T-cell (primary cell): Measurements from ENCODE around the gene FBXO47. TPM values are rescaled to one million over a fixed set of nuclear protein-coding genes. Genes with fewer than 3 reads are reported as not detected.

Source experiments
- ATAC-seq, 4 experiments: fragments of 200-7000 bp in 3 of 4; fragments of 150-1000 bp in 1 of 4; cut with Tn5 transposase; replicated peaks in 1 of 4; 1 replicate in 3 of 4; 2 replicates in 1 of 4; pipeline ENCODE4 v1.10.0; 2021; ENCODE audit warnings: moderate library complexity in 3 of 4, mild to moderate bottlenecking in 2 of 4, moderate number of reproducible peaks in 1 of 4
- CTCF ChIA-PET, 2 donors: fragments of 300-600 bp; sonication (Branson Sonifier 250); formaldehyde crosslinking; loops; one replicate each; lab custom pipeline; 2022; ENCODE audit warnings: antibody characterized with exemption in 2 of 2; lab: Charles Lee
- POLR2A ChIA-PET, 2 donors: fragments of 300-600 bp; sonication (Branson Sonifier 250); formaldehyde crosslinking; loops; one replicate each; lab custom pipeline; 2022; ENCODE audit warnings: antibody characterized with exemption in 2 of 2; lab: Charles Lee
- DNase-seq, 35 experiments: peaks; one replicate each; pipeline versions ENCODE4 v3.0.0 to v3.0.0-alpha.2; 2013 to 2023
- H3K27ac ChIP-seq: one replicate; pipeline ENCODE4 v1.5.1; 2013; ENCODE audit warnings: low read length
- H3K27me3 ChIP-seq, 2 experiments: replicated peaks in 1 of 2; 1 replicate in 1 of 2; 2 replicates in 1 of 2; pipeline versions ENCODE4 v1.6.1 to v1.7.0; 2013; ENCODE audit warnings: low read length in 1 of 2, mixed read lengths in 1 of 2; ENCODE audit not compliant: control insufficient read depth in 2 of 2, insufficient read depth in 2 of 2; ENCODE audit errors: extremely low read depth in 1 of 2
- H3K36me3 ChIP-seq, 2 donors: 1 replicate in 1 of 2; 2 replicates in 1 of 2; pipeline versions ENCODE4 v1.6.1 to v1.7.0; 2013; ENCODE audit warnings: low read length in 1 of 2; ENCODE audit not compliant: control insufficient read depth in 2 of 2, insufficient read depth in 1 of 2; ENCODE audit errors: extremely low read depth in 1 of 2
- H3K4me1 ChIP-seq, 2 experiments: 1 replicate in 1 of 2; 2 replicates in 1 of 2; pipeline versions ENCODE4 v1.6.1 to v1.7.0; 2013; ENCODE audit warnings: low read length in 2 of 2, mixed read lengths in 1 of 2; ENCODE audit not compliant: insufficient read depth in 2 of 2, control insufficient read depth in 1 of 2; ENCODE audit errors: extremely low read depth in 1 of 2
- H3K4me3 ChIP-seq, 2 donors: 1 replicate in 1 of 2; 2 replicates in 1 of 2; pipeline versions ENCODE4 v1.5.1 to v1.7.0; 2013; ENCODE audit warnings: mild to moderate bottlenecking in 2 of 2, low read length in 1 of 2, moderate library complexity in 1 of 2; ENCODE audit not compliant: control insufficient read depth in 1 of 2; ENCODE audit errors: extremely low read depth in 1 of 2
- H3K9me3 ChIP-seq: 2 replicates; pipeline ENCODE4 v1.7.0; 2013
- H3K27ac Mint-ChIP-seq, 2 donors: one replicate each; pipeline ENCODE4 v1.8.0; 2020 to 2021; ENCODE audit warnings: mild to moderate bottlenecking in 2 of 2, mixed read lengths in 2 of 2
- H3K27me3 Mint-ChIP-seq, 2 donors: one replicate each; pipeline ENCODE4 v1.8.0; 2021 to 2022; ENCODE audit warnings: mixed read lengths in 2 of 2
- H3K36me3 Mint-ChIP-seq: one replicate; pipeline ENCODE4 v1.8.0; 2021; ENCODE audit warnings: mixed read lengths
- H3K4me1 Mint-ChIP-seq, 3 donors: one replicate each; pipeline ENCODE4 v1.8.0; 2020 to 2022; ENCODE audit warnings: mixed read lengths in 3 of 3, mild to moderate bottlenecking in 1 of 3
- H3K4me3 Mint-ChIP-seq, 3 donors: one replicate each; pipeline ENCODE4 v1.8.0; 2020 to 2022; ENCODE audit warnings: mild to moderate bottlenecking in 3 of 3, mixed read lengths in 3 of 3, moderate library complexity in 3 of 3
- H3K9me3 Mint-ChIP-seq, 3 donors: one replicate each; pipeline ENCODE4 v1.8.0; 2020 to 2022; ENCODE audit warnings: mixed read lengths in 3 of 3
- WGBS: methylation state at CpG from one replicate; pipeline ENCODE4 v1.1.5; 2013; ENCODE audit warnings: missing lambda C conversion rate; ENCODE audit not compliant: insufficient coverage; 5-methylcytosine and 5-hydroxymethylcytosine counted together
- total RNA-seq, 35 experiments: library from RNA in 6 of 35; stranded (reverse) in 6 of 35; fragments of 120-200 nt in 1 of 35; gene quantifications; one replicate each; pipeline versions ENCODE4 v1.2.1 to v1.2.4 and lab custom pipeline; 2013 to 2026

The FBXO47 gene
- total RNA-seq, 5 donors from 2014 or later (not counting 1 experiment from before 2014, with no cell fraction given), result not detected

DNA sequence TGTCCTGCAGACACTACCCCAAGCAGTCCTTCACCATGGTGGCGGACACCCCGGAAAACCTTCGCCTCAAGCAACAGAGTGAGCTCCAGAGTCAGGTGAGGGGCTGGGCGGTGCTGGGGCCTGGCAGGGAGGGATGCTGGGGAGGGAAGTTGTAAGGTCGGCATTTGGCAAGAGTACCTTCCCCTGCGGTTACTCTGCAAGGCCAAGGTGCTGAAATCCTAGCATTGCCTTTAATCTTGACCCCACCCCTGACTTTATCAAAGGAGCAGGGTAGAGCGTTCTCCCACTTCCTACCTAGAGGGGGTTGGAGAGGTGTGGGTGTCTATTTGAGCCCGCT, 76.8 kb downstream of the FBXO47 start:
- H3K27me3 ChIP-seq, result no peaks in the 10 kb centered on the region
- no peaks in the 10 kb centered on the region for H3K9me3 Mint-ChIP-seq
- H3K4me1 ChIP-seq, result peaks cover 67 to 94% of the 10 kb centered on the region in 2 experiments
- DNase-seq, result peak in 3 of 35 experiments; percentile 22 to 44 (median 26)
- no peaks in the 10 kb centered on the region for H3K27me3 Mint-ChIP-seq
- H3K4me1 Mint-ChIP-seq, result peaks cover 82 to 92% (median 88%) of the 10 kb centered on the region in 3 donors
- no peaks in the 10 kb centered on the region for H3K9me3 ChIP-seq
- peak overlapping the region in 1 of 3 donors; percentile 75 for H3K4me3 Mint-ChIP-seq
- H3K36me3 Mint-ChIP-seq, result peaks cover 28% of the 10 kb centered on the region
- WGBS, result no CpG with 5 or more reads among the region's 8 CpGs
- peak; percentile 20 to 48 (median 33) for ATAC-seq
- ChIA-PET CTCF (interaction anchor here in 1 of 2 donors (0.6 kb wide), 1 partner anchor 273 kb away, joined by 10 read pairs; no protein-coding TSS in a partner anchor), POLR2A (interaction anchor here in 1 of 2 donors (0.6 kb wide), 1 partner anchor 147 kb away, joined by 3 read pairs; no protein-coding TSS in a partner anchor)
- H3K27ac ChIP-seq, result peak overlapping the region; percentile 42
- peak overlapping the region; percentile 90 to 93 for H3K27ac Mint-ChIP-seq
- H3K36me3 ChIP-seq, result peaks cover 20 to 64% of the 10 kb centered on the region in 2 donors
- no peak overlapping the region for H3K4me3 ChIP-seq

DNA sequence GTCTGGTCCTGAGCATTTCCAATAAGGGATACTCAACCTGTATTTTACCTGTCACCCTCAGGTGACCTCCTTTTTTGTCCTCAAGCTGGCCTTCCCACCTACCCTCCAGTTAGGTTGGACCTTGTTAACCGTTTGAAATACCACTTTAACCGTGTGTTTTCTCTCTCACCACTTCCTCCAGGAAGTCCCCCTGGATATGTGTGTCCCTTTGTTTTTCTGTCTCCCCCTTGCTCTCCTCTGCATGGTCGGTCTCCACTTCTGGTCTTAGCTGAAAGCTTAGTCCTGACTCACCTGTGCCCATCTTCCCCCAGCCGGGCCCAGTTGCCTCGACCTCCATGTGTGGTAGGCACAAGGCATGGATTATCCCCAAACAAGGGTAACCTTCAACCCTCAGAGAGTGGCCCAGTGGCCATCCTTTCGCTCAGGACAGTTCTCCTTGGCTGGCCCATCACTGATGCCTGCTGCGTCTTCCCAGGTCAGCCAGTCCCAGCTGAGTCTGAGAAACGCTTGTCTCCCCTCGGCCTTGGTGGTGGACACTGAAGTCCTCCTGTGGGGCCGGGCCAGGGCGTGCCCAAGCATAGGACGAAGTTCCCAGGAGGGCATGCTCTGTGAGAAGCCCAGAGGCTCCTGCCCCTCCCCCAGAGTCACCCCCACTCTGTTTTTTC, 77.3 kb downstream of the FBXO47 start:
- POLR2A ChIA-PET, result interaction anchor here in 1 of 2 donors (0.6 kb wide), 1 partner anchor 147 kb away, joined by 3 read pairs; no protein-coding TSS in a partner anchor
- CTCF ChIA-PET, result interaction anchor here in 1 of 2 donors (0.6 kb wide), 1 partner anchor 19 kb away, joined by 3 read pairs; no protein-coding TSS in a partner anchor
- Mint-ChIP-seq H3K4me1 (peaks cover 87 to 97% (median 92%) of the 10 kb centered on the region in 3 donors), H3K9me3 (no peaks in the 10 kb centered on the region), H3K27me3 (no peaks in the 10 kb centered on the region), H3K27ac (peak overlapping the region; percentile 90 to 93), H3K36me3 (peaks cover 28% of the 10 kb centered on the region), H3K4me3 (peak overlapping the region in 1 of 3 donors; percentile 75)
- Histone ChIP-seq H3K9me3 (no peaks in the 10 kb centered on the region), H3K27me3 (no peaks in the 10 kb centered on the region), H3K36me3 (peaks cover 20 to 65% of the 10 kb centered on the region in 2 donors), H3K4me1 (peaks cover 72 to 99% of the 10 kb centered on the region in 2 experiments), H3K27ac (peak overlapping the region; percentile 42), H3K4me3 (no peak overlapping the region)
- no peak for DNase-seq
- ATAC-seq, result no peak
- 59% methylated on average over 12 of the region's 12 CpGs for whole genome bisulfite sequencing

DNA sequence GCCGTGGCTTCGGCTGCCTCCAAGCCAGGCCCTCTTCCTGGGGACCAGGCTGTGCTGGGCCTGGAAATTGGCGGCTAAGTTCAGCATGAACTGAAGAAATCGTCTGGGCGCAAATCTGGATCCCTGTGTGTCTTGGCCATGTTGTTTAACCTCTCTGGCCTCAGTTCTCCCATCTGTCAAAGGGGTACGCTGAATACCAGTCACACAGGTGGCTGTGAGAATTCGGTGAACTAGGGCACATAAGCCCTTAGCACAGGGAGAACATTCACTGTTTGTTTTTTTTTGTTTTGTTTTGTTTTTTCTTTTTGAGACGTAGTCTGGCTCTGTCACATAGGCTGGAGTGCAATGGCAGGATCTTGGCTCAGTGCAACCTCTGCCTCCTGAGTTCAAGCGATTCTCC, 78.4 kb downstream of the FBXO47 start:
- ChIA-PET POLR2A (interaction anchor here in 1 of 2 donors (0.7 kb wide), 1 partner anchor 157 kb away, joined by 4 read pairs; no protein-coding TSS in a partner anchor), CTCF (no interaction called here)
- H3K4me3 ChIP-seq, result no peak overlapping the region
- no peaks in the 10 kb centered on the region for H3K27me3 ChIP-seq
- no peaks in the 10 kb centered on the region for H3K9me3 ChIP-seq
- WGBS, result 95% methylated on average over 7 of the region's 9 CpGs
- peak overlapping the region in 1 of 3 donors; percentile 37 for H3K4me3 Mint-ChIP-seq
- H3K9me3 Mint-ChIP-seq, result no peaks in the 10 kb centered on the region
- peaks cover 25% of the 10 kb centered on the region for H3K36me3 Mint-ChIP-seq
- H3K27ac Mint-ChIP-seq, result peak overlapping the region; percentile 74 to 93
- peaks cover 86 to 94% (median 91%) of the 10 kb centered on the region in 3 donors for H3K4me1 Mint-ChIP-seq
- no peak for ATAC-seq
- H3K36me3 ChIP-seq, result peaks cover 17 to 64% of the 10 kb centered on the region in 2 donors
- DNase-seq, result no peak
- no peaks in the 10 kb centered on the region for H3K27me3 Mint-ChIP-seq
- peaks cover 76 to 99% of the 10 kb centered on the region in 2 experiments for H3K4me1 ChIP-seq
- peak overlapping the region; percentile 24 for H3K27ac ChIP-seq

DNA sequence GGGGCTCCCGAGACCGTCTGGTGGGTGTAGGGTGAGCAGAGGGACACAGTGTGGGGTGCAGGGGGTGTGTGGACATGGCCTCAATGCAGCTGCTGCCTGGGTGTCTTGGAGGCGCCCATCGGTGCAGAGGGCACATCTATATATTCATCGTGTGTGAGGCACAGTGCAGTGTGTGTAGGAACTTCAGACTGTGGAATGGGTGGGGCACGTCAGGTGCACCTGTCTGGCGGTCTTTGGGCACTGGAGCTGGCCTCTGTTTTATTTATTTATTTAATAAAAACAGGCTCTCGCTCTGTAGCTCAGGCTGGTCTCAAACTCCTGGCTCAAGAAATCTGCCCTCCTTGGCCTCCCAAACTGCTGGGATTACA, 80.6 kb downstream of the FBXO47 start:
- Histone ChIP-seq H3K9me3 (no peaks in the 10 kb centered on the region), H3K36me3 (peaks cover 15 to 66% of the 10 kb centered on the region in 2 donors), H3K4me1 (peaks cover 73 to 99% of the 10 kb centered on the region in 2 experiments), H3K27me3 (no peaks in the 10 kb centered on the region), H3K4me3 (peak overlapping the region in 1 of 2 donors; percentile 44), H3K27ac (no peak overlapping the region)
- no peaks in the 10 kb centered on the region for H3K27me3 Mint-ChIP-seq
- ChIA-PET POLR2A (no interaction called here), CTCF (no interaction called here)
- no peak for ATAC-seq
- peak overlapping the region in 2 of 3 donors; percentile 28 to 99 for H3K4me3 Mint-ChIP-seq
- no peaks in the 10 kb centered on the region for H3K9me3 Mint-ChIP-seq
- 100% methylated on average over 2 of the region's 8 CpGs for WGBS
- peaks cover 26% of the 10 kb centered on the region for H3K36me3 Mint-ChIP-seq
- DNase-seq, result no peak
- H3K27ac Mint-ChIP-seq, result peak overlapping the region; percentile 75 to 93
- peaks cover 88 to 94% (median 91%) of the 10 kb centered on the region in 3 donors for H3K4me1 Mint-ChIP-seq

Other genes with a start within 250 kb of the FBXO47 start
- gene CISD3, start 237.1 kb downstream of the FBXO47 start, total RNA-seq, result 10 to 100 TPM; 10.7 to 21.5 (median 17.7) TPM
- under 1 TPM in 3 of 5 donors, not detected in 2; 0.28 to 0.69 (median 0.53) TPM for gene PCGF2, start 219.1 kb downstream of the FBXO47 start, total RNA-seq
- 100 to 1,000 TPM in 3 of 5 donors, 10 to 100 TPM in 2; 81.2 to 116 (median 104) TPM for gene PSMB3, start 214.7 kb downstream of the FBXO47 start, total RNA-seq
- 10 to 100 TPM; 36.4 to 60.3 (median 52.6) TPM for gene PIP4K2B, start 167.8 kb downstream of the FBXO47 start, total RNA-seq
- 10 to 100 TPM; 31.5 to 45.8 (median 44.3) TPM for gene CWC25, start 142.1 kb downstream of the FBXO47 start, total RNA-seq
- 1,000 to 10,000 TPM; 1,638 to 2,124 (median 1,743) TPM for gene RPL23, start 113.7 kb downstream of the FBXO47 start, total RNA-seq
- 100 to 1,000 TPM in 4 of 5 donors, 10 to 100 TPM in 1; 97.2 to 157 (median 122) TPM for gene LASP1, start 97.3 kb downstream of the FBXO47 start, total RNA-seq
- 10 to 100 TPM in 3 of 5 donors, 1 to 10 TPM in 2; 6.3 to 74.9 (median 13.9) TPM for gene PLXDC1, start 184.2 kb upstream of the FBXO47 start, total RNA-seq
- gene ARL5C, start 198.8 kb upstream of the FBXO47 start, total RNA-seq, result under 1 TPM in 1 of 5 donors, not detected in 4; 0.90 TPM
- gene CACNB1, start 230.3 kb upstream of the FBXO47 start, total RNA-seq, result 10 to 100 TPM; 10.8 to 23.2 (median 21.4) TPM
- 1,000 to 10,000 TPM; 2,988 to 3,293 (median 3,174) TPM for gene RPL19, start 232.9 kb upstream of the FBXO47 start, total RNA-seq